Prostate gland (tissue), 2 donors: ENCODE data around the gene RCOR3.

ENCODE experiments used
- CTCF ChIP-seq, 4 experiments: fragments of 200-600 bp in 2 of 4; fragments of 450-650 bp in 2 of 4; sonication (generic) in 2 of 4; IDR thresholded peaks; 1 replicate in 3 of 4; 2 replicates in 1 of 4; pipeline ENCODE4 v1.5.1; 2016 to 2019; ENCODE audit warnings: antibody characterized with exemption in 4 of 4, mild to moderate bottlenecking in 2 of 4, moderate library complexity in 2 of 4
- POLR2A ChIP-seq: fragments of 450-650 bp; IDR thresholded peaks from one replicate; pipeline ENCODE4 v1.6.1; 2016; ENCODE audit warnings: antibody characterized with exemption, mild to moderate bottlenecking

- TF ChIP-seq POLR2A = no peak
- no peak for TF ChIP-seq CTCF (IDR thresholded peaks at IDR 0.05)
Observed at GRCh38 chr1:211347077-211347844, 88.1 kb downstream of the RCOR3 start.
